Superior temporal gyrus (tissue), 1 donor: Measurements from ENCODE around the gene OSBPL2.
A peak's percentile ranks its signal among the peaks of the same experiment; 100 is the strongest.

Experiments used
- DNase-seq: peaks from one replicate; pipeline ENCODE4 v3.0.0-alpha.2; 2016; ENCODE audit errors: extremely low spot score

Gene OSBPL2

GRCh38 chr20:62254021-62254724 lies 15.9 kb downstream of the OSBPL2 start:
- DNase-seq: no peak

DNA sequence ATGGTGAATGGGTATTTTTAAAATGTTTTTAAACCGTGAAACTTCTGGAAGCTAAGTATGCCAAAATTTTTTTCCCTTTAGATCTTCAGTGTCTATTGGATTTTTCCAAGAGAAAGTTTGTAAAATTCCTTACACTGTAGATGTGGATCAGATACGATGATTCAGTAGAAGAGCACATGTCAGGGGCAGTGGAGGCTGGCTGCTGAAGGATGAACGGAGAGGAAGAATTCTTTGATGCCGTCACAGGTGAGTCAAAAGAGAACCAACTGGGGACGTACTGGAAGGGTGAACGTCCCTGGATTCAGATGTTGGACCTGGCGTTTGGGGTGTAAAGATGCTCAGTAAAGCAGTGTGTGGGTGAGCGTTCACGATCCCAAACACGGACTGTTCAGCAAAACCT lies 17.7 kb downstream of the OSBPL2 start:
- no peak for DNase-seq

- DNase-seq: no peak
Measured at GRCh38 chr20:62258499-62259293, 20.4 kb downstream of the OSBPL2 start.

GRCh38 chr20:62259294-62259565 lies 20.9 kb downstream of the OSBPL2 start:
- no peak for DNase-seq

DNA sequence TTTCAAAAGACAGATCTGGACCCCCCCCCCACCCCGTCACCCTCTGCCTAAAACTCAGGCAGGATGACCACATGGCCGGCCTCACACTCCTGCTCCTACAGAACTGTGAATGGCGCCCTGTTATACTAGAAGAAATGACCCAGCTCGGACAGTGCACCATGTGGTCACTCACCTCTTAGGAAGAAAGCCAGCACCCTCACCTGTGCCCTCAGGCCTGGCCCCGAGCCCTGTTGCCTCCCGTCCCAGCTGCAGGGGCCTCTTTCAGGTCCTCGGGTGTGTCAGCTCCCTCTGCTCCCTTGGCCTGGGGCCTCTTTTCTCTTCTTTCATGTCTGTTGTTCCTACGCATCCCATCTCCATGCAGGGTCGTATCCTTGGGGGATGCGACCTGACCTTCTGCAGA lies 23.7 kb downstream of the OSBPL2 start:
- no peak for DNase-seq

DNA sequence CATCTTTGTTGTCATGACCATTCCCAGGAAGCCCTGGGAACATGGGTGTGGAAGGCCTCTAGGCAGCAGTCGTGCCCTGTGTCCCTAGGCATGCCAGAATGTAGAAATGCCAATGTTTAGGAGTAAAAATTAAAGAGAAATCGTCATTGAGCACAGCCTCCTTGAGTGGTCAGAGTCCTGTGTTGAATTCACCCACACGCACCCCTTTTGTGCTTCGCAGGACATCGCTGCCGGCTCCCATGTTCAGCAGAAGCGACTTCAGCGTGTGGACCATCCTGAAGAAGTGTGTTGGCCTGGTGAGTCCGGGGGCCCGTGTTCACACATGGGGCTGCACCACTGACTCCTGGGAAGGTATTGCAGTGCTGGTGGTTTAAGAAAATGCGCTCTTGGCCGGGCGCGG lies 25.1 kb downstream of the OSBPL2 start:
- DNase-seq: no peak

GRCh38 chr20:62265365-62265764 lies 27.0 kb downstream of the OSBPL2 start:
- DNase-seq: no peak

GRCh38 chr20:62266340-62266739 lies 28.0 kb downstream of the OSBPL2 start:
- no peak for DNase-seq

DNA sequence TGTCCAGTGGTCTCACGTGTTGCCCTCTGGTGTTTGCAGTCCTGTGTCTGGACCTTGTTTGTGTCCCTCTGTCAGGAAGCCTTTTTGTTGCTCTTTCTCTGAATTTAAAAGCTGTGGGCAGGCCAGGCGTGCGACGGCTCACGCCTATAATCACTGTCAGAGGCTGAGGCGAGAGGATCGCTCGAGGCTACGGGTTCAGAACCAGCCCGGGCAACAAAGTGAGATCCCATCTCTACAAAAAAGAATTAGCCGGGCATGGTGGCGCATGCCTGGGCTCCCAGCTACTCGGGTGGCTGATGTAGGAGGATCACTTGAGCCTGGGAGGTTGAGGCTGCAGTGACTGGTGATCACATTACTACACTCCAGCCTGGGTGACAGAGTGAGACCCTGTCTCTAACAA lies 28.5 kb downstream of the OSBPL2 start:
- DNase-seq: no peak

GRCh38 chr20:62267543-62267942 lies 29.2 kb downstream of the OSBPL2 start:
- DNase-seq: peak; percentile 40

- no peak for DNase-seq
Measured at GRCh38 chr20:62268228-62268900, 30.0 kb downstream of the OSBPL2 start.

- DNase-seq: no peak
Measured at GRCh38 chr20:62269378-62269777, 31.1 kb downstream of the OSBPL2 start.

GRCh38 chr20:62269871-62270270 lies 31.6 kb downstream of the OSBPL2 start:
- no peak for DNase-seq

- DNase-seq: no peak
Measured at GRCh38 chr20:62272200-62272599, 33.9 kb downstream of the OSBPL2 start.

GRCh38 chr20:62273416-62273815 lies 35.1 kb downstream of the OSBPL2 start:
- DNase-seq: peak; percentile 23

DNA sequence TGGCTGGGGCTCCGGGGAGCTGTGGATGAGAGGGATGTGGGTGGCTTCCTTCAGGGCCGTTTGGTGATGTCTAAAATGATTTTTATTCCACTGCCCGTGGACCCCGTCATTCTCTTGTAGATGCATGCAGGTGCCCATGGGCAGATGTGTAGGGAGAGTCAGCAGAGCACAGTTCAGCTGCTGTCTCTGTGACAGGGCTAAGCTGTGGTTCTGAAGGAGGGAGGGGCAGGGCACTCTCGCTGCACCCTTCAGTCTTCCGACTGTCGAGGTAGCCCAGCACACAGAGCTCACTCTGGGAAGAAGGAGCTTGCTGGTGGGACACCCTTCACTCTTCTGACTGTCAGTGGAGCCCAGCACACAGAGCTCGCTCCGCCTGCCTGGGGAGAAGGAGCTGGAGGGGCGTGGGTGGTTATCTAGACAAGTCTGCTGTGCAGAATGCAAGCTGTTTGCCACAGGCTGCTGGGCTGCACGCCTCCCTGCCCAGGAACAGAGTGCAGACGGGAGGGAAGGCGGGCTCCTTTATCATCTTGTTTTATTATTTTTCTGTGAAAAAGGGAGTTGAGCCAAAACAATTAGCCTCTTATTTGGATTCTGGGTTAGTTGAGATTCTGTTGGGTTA lies 36.1 kb downstream of the OSBPL2 start:
- peak; percentile 46 for DNase-seq

- DNase-seq: no peak
Measured at GRCh38 chr20:62275219-62275618, 36.9 kb downstream of the OSBPL2 start.

DNA sequence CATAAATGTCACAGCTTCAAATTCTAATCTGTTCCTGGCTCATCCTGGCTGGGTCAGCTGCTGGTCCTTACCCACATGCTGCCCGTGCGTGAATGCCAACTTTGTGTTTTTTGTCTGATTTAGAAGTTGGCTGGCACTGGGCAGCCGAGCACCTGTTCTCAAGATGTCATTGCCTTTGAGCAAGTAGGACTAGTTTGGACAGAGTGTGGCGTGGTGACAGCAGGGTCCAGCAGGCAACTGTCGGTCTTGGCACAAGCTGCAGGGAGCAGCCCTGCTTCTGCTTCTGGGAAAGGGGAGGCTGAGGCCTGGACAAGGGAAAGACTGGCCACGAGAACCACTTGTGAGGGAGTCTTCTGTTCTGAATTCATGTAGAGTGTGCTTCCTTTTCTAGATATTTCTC lies 38.1 kb downstream of the OSBPL2 start:
- DNase-seq: peak; percentile 18

- DNase-seq: no peak
Measured at GRCh38 chr20:62277253-62277652, 38.9 kb downstream of the OSBPL2 start.

DNA sequence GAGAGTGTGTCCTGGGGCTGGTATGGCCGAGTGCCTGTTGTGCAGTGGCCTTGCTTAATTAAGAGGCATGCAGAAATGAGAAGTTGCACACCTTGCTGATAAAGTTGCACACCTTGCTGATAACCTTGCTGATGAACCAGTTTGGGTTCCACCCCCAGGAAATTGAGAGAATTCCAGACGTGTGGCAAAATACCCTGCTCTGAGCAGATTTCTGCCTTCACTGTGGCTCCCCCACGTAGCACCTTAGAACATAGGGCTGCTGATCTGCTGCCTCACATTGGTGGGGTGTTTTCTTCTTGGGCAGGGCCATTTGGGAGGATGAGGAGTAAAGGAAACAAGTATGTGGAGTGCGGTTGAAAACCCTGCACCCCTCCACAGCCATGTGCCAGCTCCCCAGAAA lies 42.0 kb downstream of the OSBPL2 start:
- DNase-seq: no peak

DNA sequence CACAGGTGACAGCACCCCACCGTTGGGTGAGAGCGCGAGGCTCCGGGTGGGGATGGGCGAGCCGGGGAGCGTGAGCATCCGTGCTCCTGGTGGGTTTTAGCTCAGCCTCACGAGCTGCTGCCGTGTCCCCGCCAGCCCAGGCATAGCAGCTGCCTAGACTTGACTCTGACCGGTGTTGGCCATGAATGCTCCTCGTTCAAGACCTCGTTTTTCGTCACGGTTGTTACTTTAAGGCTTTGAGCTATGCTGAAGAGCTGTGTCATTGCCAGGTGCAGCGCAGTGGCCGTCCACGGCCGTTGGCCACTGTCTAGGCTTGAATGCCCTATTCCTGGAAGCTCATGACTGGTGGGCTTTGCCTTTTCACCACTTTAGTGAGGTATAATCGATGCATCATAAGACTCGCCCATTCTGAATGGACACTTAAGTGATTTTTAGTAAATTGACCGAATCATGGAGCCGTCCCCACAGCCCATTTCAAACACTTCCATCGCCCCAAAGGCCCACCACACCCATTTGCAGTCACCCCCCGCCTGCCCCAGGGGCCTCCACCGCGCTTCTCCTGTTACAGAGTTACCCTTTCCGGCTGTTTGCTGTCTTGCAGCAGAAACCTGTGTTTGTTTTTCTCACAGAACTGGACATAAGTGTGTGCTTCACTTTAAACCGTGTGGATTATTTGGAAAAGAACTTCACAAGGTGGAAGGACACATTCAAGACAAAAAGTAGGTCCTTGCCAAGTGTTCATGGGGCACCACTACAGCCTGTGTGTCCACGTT lies 43.0 kb downstream of the OSBPL2 start:
- no peak for DNase-seq

DNA sequence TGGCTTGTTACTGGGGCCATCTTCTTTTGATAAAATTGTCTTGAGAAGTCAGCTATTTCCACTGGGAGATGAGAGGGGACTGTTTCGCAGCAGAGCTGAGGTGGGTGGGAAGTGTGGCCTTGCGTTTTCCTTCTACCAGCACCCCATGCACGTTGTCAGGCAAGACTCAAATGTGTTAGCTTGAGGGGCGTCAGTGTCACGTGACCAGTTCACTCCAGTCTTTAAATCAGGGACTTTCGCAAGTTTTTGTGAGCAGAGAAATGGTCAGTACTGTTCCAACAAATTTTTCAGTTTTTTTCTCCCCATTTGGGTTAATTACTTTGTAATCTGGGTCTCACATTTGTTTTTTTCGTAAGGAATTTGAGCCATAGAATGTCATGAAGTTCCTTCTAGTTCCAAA lies 43.8 kb downstream of the OSBPL2 start:
- no peak for DNase-seq
